Measurements from ENCODE around the gene WDR88.

The WDR88 gene, protein sequence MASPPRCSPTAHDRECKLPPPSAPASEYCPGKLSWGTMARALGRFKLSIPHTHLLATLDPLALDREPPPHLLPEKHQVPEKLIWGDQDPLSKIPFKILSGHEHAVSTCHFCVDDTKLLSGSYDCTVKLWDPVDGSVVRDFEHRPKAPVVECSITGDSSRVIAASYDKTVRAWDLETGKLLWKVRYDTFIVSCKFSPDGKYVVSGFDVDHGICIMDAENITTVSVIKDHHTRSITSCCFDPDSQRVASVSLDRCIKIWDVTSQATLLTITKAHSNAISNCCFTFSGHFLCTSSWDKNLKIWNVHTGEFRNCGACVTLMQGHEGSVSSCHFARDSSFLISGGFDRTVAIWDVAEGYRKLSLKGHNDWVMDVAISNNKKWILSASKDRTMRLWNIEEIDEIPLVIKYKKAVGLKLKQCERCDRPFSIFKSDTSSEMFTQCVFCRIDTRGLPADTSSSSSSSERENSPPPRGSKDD

DNA sequence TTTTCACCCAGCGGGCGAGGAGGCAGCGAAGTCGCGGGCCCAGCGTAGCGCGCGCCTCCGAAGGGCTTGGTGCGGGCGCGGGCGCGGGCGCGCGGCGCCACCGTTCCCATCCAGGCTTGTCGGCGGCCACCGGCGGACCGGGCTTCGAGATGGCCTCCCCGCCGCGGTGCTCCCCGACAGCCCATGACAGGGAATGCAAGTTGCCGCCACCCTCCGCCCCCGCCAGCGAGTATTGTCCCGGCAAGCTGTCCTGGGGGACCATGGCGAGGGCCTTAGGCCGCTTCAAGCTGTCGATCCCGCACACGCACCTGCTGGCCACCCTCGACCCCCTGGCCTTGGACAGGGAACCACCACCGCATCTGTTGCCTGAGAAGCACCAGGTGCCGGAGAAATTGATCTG lies at the start of gene WDR88:
TSS of gene WDR88 (plus strand) at position 94 of the 400 bp plus-strand sequence. CDS start at position 150, 56 bp downstream.
- Mint-ChIP-seq H3K27ac (no peak within 1 kb of the TSS), H3K9me3 (no peaks in the 10 kb centered on the region), H3K27me3 (ENCODE audit: low read depth) (no peaks in the 10 kb centered on the region), H3K4me3 (no peak within 1 kb of the TSS), H3K36me3 (ENCODE audit: low read depth) (peaks cover 13% of the 10 kb centered on the region), H3K4me1 (ENCODE audit: low read depth) (peaks cover 3% of the 10 kb centered on the region)

DNA sequence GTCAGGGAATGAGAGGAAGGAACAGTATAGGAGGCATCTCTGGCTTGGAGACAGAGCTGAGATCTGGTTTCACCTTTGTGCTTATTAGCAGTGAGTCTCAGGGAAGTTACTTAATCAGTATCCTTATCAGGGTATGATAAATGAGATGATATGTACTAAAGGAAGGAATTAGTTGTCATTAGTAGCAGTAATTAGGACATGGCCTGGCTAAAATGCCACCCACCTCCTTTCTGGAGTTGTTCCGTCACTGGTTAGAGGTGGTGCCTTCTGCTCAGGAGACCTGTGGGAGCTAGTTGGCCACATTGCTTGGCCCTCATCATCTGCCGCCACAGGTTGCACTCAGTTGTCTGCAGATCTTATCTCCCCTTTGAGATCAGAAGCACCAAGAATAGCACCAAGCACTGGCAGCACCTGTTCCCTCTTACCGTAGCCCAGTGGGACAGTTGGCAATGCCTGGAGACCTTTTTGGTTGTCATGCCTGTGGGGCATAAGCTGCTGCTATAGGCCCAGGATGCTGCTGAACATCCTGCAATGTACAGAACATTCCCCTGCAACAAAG lies 46.3 kb upstream of the WDR88 start:
- no peak overlapping the region for H3K27ac Mint-ChIP-seq
- H3K9me3 Mint-ChIP-seq, result no peaks in the 10 kb centered on the region
- H3K27me3 Mint-ChIP-seq (ENCODE audit: low read depth), result no peaks in the 10 kb centered on the region
- H3K4me3 Mint-ChIP-seq, result no peak overlapping the region
- peaks cover 13% of the 10 kb centered on the region for H3K36me3 Mint-ChIP-seq (ENCODE audit: low read depth)
- H3K4me1 Mint-ChIP-seq (ENCODE audit: low read depth), result peaks cover 17% of the 10 kb centered on the region

DNA sequence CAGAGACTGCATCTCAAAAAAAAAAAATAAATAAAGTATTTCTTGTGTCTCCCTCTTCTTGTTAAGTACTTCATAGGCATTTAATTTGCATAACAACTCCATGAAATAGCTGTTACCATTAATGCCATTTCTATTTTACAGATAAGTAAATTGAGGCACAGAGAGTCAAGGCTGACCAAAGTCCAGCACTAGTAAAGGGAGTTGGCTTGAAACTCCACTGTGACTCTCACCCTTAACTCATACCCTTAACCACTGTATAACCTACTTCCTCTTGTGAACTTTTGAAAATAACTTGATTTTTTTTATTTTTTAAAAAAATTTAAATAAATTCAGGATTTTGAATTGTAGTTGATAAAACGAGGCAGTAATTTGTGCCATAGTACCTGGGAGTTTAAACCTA lies 45.0 kb upstream of the WDR88 start:
- H3K27ac Mint-ChIP-seq, result no peak overlapping the region
- peaks cover 10% of the 10 kb centered on the region for H3K36me3 Mint-ChIP-seq (ENCODE audit: low read depth)
- no peaks in the 10 kb centered on the region for H3K9me3 Mint-ChIP-seq
- no peak overlapping the region for H3K4me3 Mint-ChIP-seq
- no peaks in the 10 kb centered on the region for H3K27me3 Mint-ChIP-seq (ENCODE audit: low read depth)
- H3K4me1 Mint-ChIP-seq (ENCODE audit: low read depth), result peaks cover 4% of the 10 kb centered on the region

DNA sequence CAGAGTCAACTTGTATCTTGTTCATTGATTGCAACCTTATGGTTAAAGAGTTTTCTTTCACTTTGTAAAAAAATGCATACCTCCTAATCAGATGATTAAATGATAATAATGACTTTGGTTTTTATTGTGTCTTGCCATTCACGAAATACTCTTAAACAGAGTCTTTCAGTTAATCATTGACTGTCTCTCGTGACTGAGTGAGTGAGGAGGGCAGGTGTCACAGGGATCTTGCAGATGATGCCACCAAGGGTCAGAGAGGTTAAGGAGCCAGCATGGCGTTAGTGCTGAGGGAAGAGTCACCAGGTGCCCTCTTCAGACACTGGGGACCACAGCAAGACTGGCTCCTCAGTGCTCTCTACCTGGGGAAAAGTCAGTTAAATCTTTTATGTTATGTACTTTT lies 42.9 kb upstream of the WDR88 start:
- no peaks in the 10 kb centered on the region for H3K27me3 Mint-ChIP-seq (ENCODE audit: low read depth)
- H3K4me3 Mint-ChIP-seq, result no peak overlapping the region
- H3K4me1 Mint-ChIP-seq (ENCODE audit: low read depth), result no peaks in the 10 kb centered on the region
- H3K36me3 Mint-ChIP-seq (ENCODE audit: low read depth), result peaks cover 16% of the 10 kb centered on the region
- no peaks in the 10 kb centered on the region for H3K9me3 Mint-ChIP-seq
- peak overlapping the region; percentile 14 for H3K27ac Mint-ChIP-seq

DNA sequence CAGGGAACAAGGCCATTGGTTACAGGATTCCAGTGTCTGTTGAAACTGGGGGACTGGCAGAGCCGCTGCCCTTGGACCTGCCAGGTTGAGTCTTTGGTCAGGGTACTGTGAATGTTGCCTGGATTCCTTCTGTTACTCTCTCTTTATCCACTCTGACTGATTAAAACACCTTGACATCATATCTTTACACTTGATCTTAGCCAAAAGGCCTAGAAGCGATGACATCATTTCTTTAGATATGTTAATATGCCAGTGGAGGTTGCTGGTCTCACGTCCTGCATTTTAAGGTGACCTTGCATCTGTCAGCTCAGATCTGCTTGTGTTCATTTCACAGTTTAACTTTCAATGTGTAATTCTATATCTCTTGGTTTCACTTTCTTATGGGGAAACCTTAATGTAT lies 41.7 kb upstream of the WDR88 start:
- H3K4me3 Mint-ChIP-seq, result no peak overlapping the region
- no peak overlapping the region for H3K27ac Mint-ChIP-seq
- no peaks in the 10 kb centered on the region for H3K9me3 Mint-ChIP-seq
- H3K36me3 Mint-ChIP-seq (ENCODE audit: low read depth), result peaks cover 24% of the 10 kb centered on the region
- H3K4me1 Mint-ChIP-seq (ENCODE audit: low read depth), result no peaks in the 10 kb centered on the region
- no peaks in the 10 kb centered on the region for H3K27me3 Mint-ChIP-seq (ENCODE audit: low read depth)

DNA sequence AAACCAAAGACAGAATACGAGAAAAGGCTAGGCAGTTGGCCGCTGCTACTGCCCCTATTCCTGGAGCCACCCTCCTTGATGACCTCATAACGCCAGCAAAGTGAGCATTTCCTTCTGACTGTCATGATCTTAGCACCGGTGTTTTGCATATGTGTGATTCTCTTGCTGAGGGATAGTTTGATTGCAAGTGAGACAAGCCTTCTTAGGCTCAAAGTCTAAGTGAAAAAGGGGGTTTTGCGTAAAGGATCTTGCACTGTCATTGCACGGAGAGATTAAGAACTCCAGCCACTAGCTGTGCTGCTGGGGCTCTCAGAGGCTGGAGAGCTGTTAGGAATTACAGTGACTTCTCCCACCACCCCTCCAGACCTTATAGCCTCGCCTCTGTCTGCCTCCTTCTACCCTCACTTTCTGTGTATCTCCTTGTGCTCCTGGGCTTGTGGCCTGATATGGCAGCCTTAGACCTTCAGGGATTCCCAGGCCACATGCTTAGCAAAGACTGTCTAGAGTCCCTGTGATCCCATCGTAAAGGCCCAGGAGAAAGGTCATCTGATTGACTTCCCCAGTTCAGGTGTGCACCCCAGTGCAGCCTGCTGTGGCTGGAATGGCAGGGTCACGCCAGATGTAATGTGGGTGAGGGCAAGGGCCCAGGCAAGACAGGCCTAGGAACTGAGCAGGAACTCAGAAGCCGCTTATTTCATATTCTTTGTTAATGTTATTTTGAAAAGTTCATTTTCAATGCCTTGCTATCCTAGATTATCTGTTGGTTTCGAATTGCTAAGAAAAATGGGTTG lies 38.3 kb upstream of the WDR88 start:
- no peaks in the 10 kb centered on the region for H3K4me1 Mint-ChIP-seq (ENCODE audit: low read depth)
- H3K27me3 Mint-ChIP-seq (ENCODE audit: low read depth), result no peaks in the 10 kb centered on the region
- no peak overlapping the region for H3K27ac Mint-ChIP-seq
- no peaks in the 10 kb centered on the region for H3K9me3 Mint-ChIP-seq
- no peak overlapping the region for H3K4me3 Mint-ChIP-seq
- peaks cover 41% of the 10 kb centered on the region for H3K36me3 Mint-ChIP-seq (ENCODE audit: low read depth)

DNA sequence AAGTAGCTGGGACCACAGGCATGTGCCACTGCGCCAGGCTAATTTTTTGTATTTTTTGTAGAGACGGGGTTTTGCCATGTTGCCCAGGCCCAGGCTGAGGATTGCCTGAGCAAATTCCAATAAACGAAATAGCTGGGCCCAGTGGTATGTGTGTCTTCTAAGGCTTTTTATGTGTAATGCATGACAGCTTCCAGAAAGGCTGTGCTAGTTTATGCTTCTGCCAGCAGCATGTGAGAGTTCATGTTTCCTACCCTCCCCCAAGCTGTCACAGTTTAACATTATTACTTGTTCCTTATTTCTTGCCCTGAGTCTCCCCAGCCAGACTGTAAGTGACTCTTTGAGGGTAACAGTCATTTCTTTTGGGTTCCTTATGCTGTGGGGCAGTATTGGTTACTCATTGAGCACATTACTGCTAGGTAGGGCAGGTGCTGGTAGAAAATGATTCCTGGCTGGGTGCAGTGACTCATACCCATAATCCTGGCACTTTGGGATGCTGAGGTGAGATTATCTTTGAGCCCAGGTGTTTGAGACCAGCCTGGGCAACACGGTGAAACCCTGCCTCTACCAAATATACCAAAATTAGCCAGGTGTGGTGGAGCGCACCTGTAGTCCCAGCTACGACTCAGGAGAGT lies 37.4 kb upstream of the WDR88 start:
- H3K4me3 Mint-ChIP-seq, result no peak overlapping the region
- no peaks in the 10 kb centered on the region for H3K9me3 Mint-ChIP-seq
- no peaks in the 10 kb centered on the region for H3K27me3 Mint-ChIP-seq (ENCODE audit: low read depth)
- H3K4me1 Mint-ChIP-seq (ENCODE audit: low read depth), result no peaks in the 10 kb centered on the region
- no peak overlapping the region for H3K27ac Mint-ChIP-seq
- H3K36me3 Mint-ChIP-seq (ENCODE audit: low read depth), result peaks cover 39% of the 10 kb centered on the region

DNA sequence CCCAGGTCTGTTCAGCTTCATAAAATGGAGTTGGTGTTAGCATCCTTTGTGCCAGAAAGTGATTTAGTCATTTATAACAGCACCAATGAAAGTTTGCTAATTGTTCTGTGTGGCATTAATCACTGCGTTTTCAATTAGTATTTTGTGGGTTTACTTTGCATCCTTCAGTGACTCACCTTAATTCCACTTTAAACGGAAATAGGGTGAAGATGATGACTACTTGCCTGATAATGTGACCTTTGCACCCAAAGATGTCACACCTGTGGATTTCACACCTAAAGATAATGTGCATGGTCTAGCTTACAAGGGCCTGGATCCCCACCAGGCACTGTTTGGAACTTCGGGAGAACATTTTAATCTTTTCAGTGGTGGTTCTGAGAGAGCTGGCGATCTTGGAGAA lies 35.9 kb upstream of the WDR88 start:
- no peaks in the 10 kb centered on the region for H3K4me1 Mint-ChIP-seq (ENCODE audit: low read depth)
- no peaks in the 10 kb centered on the region for H3K9me3 Mint-ChIP-seq
- no peak overlapping the region for H3K4me3 Mint-ChIP-seq
- peaks cover 36% of the 10 kb centered on the region for H3K36me3 Mint-ChIP-seq (ENCODE audit: low read depth)
- no peaks in the 10 kb centered on the region for H3K27me3 Mint-ChIP-seq (ENCODE audit: low read depth)
- H3K27ac Mint-ChIP-seq, result no peak overlapping the region

DNA sequence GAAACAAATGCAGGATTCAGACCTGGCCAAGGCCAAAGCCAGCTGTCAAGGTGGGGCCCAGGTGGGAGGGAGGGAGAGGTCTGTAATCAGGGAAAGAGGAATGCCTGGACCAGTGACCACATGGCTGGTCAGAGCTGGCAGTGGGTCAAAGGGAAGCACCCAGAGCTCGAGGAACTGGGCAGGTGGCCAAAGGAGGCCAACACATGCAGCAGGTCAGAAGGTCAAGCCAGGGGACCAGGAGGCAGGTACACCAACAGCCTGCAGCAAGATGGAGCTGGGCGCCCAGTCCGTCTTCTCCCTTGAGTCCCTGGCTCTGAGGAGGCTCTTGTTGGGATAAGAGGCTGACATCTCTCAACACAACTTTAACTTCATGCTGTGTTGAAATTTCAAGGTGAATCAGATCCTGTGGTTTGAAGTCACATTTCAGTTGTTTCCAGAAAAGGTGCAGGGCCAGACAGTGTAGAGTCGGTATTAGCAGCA lies 33.8 kb upstream of the WDR88 start:
- H3K36me3 Mint-ChIP-seq (ENCODE audit: low read depth), result peaks cover 42% of the 10 kb centered on the region
- H3K27ac Mint-ChIP-seq, result no peak overlapping the region
- H3K27me3 Mint-ChIP-seq (ENCODE audit: low read depth), result no peaks in the 10 kb centered on the region
- no peaks in the 10 kb centered on the region for H3K9me3 Mint-ChIP-seq
- no peaks in the 10 kb centered on the region for H3K4me1 Mint-ChIP-seq (ENCODE audit: low read depth)
- H3K4me3 Mint-ChIP-seq, result no peak overlapping the region

DNA sequence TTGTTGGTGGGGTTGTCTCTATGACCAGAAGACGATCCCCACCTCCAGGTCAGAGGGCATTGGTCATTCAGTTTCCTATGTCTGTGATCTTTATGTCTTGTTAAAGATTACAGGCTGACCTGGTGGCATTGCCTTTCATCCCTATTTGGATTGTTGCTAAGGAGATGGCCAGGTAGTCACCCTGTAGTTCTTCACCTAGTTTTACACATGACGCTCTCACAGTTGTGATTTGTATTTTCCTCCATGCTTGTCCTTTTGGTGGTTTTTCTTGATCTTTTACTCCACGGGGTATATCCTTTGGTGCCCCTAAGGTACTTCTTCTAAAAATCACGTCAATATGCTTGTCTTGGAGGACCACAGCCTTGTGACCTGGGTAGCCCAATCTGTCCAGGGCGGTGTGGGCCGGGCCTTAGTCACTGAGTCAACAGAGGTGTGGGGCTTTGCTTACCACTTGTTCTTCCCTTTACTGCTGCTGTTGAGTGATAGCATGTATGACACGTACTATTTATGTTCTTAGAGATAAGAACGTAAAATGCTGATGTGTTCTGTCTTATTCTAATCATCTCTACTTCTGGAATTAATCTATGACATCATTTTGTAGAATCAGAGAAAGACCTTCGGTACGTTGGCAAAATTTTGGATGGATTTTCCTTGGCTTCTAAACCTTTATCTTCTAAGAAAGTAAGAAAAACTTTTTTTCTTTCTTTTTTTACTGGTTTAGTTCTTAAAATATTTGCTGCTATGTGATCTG lies 30.8 kb upstream of the WDR88 start:
- Mint-ChIP-seq H3K4me1 (ENCODE audit: low read depth) (no peaks in the 10 kb centered on the region), H3K27ac (no peak overlapping the region), H3K36me3 (ENCODE audit: low read depth) (peaks cover 28% of the 10 kb centered on the region), H3K9me3 (no peaks in the 10 kb centered on the region), H3K4me3 (no peak overlapping the region), H3K27me3 (ENCODE audit: low read depth) (no peaks in the 10 kb centered on the region)

DNA sequence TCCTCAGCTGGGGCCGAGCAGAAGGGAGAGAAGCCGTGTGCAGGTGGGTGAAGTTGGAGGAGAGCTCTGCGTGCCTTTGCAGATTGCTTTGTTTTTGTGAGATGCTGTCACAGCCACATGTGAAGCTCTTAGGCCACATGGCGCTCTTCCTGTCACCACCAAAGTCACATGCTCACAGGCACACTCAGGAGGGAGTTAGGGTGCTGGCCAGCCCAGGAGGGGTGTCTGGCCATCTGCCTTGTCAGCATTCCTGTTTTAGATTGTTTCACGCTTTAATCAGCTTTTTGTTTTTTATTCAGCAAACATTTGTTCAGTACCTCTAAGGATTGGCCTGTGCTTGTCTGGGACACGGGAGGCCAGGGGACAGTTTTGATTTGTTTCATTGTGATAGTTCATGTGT lies 29.0 kb upstream of the WDR88 start:
- Mint-ChIP-seq H3K9me3 (no peaks in the 10 kb centered on the region), H3K27me3 (ENCODE audit: low read depth) (no peaks in the 10 kb centered on the region), H3K36me3 (ENCODE audit: low read depth) (peaks cover 21% of the 10 kb centered on the region), H3K27ac (no peak overlapping the region), H3K4me3 (no peak overlapping the region), H3K4me1 (ENCODE audit: low read depth) (no peaks in the 10 kb centered on the region)

DNA sequence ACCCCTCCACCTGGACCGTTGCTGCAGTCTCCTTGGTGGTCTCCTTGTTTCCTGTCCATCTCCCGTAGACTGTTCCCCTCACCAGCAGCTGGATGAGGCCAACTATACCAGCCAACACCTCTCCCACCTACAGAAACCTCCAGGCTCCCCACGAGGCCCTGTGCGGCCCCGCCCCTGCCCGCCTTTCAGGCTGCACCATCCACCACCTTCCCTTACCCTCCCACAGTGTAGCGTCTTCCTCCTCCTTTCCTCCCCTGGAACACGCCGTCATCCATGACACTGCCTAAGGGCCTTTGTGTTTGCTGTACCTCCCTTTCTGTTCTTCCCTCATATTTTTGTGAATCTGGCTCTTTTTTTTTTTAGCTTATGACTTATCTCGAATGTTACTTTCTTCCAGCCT lies 23.8 kb upstream of the WDR88 start:
- H3K4me3 Mint-ChIP-seq, result no peak overlapping the region
- no peak overlapping the region for H3K27ac Mint-ChIP-seq

DNA sequence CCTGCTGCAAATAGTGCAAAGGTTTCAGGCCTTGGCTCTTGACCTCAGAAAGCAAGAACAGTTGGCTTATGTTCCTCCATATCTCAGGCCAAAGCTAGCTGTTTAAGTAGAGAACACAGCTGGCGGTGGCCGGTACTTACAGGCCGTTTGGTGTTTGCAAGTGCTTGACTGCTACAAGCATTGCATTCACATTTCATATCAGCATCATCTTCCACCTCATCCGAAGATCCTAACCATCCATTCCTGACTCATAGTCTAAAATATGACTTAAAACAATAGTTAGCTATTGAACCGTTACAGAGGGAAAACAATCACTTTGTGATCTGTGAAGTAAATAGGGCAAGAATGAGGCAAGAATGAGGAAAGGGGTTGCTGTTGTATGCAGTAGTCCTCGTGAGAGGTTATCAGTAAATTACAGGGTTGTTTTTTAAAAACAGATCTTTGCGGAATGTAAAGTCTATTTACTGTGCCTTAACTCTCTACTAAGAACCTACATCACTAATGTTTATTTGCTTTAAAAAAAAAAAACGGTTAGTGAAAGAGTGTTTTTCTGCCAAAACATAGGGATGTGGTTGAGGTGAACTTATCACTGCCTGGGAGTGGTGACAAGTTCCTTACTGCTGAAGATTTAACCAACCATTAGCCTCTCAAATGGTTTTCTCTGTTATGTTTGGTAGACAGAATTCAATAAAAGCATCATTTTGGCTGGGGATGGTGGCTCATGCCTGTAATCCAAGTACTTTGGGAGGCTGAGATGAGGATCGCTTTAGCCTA lies 21.6 kb upstream of the WDR88 start:
- Mint-ChIP-seq H3K27ac (no peak overlapping the region), H3K36me3 (ENCODE audit: low read depth) (peaks cover 28% of the 10 kb centered on the region), H3K27me3 (ENCODE audit: low read depth) (no peaks in the 10 kb centered on the region), H3K4me1 (ENCODE audit: low read depth) (no peaks in the 10 kb centered on the region), H3K4me3 (no peak overlapping the region), H3K9me3 (no peaks in the 10 kb centered on the region)

More for the DNA sequence above, 23.8 kb upstream of the WDR88 start:
- no peaks in the 10 kb centered on the region for H3K27me3 Mint-ChIP-seq (ENCODE audit: low read depth)
- H3K36me3 Mint-ChIP-seq (ENCODE audit: low read depth), result peaks cover 26% of the 10 kb centered on the region
- no peaks in the 10 kb centered on the region for H3K4me1 Mint-ChIP-seq (ENCODE audit: low read depth)
- no peaks in the 10 kb centered on the region for H3K9me3 Mint-ChIP-seq
